Renal cortical epithelial cell (primary cell): ENCODE data around the gene CTDSP1. TPM values are rescaled to one million over a fixed set of nuclear protein-coding genes. Genes with fewer than 3 reads are reported as not detected.

Experiments used
- DNase-seq: peaks from one replicate; pipeline ENCODE4 v3.0.0-alpha.2; 2011; ENCODE audit warnings: low read depth
- total RNA-seq: library from RNA; depleted of rRNA; stranded (reverse); fragments of >200 nt; gene quantifications from 2 replicates; pipeline ENCODE4 v1.2.3, GENCODE V29; 2014

The CTDSP1 gene
- total RNA-seq, 1 donor from 2014 or later, result 65.2 TPM

DNA sequence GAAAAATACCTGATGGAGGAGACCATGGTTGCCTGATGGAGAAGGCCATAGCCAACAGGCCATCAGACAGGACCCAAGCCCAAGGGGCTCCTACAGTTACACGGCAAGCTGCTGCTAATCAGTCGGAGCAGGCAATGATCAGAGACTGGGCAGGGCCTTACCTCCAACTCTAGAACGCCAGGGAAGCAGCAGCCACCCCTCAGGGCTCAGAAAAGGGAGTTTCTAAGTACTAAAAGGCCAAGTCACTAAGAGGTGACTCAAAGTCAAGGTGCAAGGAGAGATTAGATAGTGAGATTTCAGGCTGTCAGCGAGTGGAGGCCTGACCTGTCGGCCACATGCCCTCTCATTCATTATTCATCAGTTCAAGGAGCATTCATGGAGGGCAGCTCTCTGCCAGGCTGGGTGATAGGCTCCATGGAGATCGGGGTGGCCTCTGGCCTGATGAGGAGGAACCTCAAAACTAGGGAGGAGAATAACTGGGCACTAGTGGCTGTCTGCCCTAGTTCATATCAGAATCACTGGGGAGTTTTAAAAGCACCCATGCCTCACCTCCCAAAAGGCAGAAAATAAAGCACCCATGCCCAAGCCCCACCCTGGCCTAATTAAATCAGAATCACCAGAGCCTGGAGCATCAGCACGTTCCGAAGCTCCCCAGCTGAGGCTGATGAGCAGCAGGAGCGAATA is 22.9 kb downstream of the CTDSP1 start:
- DNase-seq, result no peak

DNA sequence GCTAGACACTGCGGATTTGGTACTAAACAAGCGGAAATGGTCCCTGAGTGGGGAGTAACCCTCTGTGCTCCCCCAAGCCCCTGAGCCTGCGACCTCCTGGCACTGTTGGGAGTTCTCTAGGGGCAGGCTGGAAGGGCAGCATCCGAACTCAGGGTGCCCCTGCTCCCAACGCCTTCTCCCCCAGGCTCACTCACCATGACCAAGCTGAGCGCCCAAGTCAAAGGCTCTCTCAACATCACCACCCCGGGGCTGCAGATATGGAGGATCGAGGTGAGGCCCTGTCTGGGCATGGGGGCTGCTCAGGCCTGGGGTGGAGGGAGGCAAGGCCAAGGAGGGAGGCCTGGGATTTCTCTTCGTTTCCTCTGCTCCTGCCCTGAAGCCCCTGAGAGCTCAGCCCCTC is 23.9 kb downstream of the CTDSP1 start:
- DNase-seq, result no peak

DNA sequence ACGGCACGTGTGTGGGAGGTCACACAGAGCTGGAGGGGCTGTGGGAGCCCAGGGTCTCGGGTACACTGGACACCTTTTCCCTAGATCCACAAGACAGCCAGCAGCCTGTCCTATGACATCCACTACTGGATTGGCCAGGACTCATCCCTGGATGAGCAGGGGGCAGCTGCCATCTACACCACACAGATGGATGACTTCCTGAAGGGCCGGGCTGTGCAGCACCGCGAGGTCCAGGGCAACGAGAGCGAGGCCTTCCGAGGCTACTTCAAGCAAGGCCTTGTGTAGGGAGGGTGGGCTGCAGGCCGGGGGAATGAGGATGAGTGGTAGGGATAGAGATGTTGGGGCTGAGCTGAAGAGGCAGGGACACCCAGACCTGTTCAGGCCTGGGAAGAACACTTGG is 25.9 kb downstream of the CTDSP1 start:
- no peak for DNase-seq

DNA sequence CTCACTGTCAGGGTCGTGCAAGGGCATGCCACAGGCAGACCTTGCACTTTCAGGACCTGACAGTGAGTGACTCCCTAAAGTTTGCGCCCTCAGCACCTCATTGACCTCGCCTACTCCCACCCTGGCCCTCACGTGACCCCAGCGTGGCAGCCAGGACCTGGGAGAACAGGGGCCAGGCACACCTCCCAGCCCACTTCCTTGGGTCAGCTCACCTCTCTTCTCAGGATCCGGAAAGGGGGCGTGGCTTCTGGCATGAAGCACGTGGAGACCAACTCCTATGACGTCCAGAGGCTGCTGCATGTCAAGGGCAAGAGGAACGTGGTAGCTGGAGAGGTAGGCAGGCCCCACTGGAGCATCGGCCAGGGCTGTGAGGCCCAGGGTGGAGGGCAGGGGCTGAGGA is 28.1 kb downstream of the CTDSP1 start:
- no peak for DNase-seq

DNA sequence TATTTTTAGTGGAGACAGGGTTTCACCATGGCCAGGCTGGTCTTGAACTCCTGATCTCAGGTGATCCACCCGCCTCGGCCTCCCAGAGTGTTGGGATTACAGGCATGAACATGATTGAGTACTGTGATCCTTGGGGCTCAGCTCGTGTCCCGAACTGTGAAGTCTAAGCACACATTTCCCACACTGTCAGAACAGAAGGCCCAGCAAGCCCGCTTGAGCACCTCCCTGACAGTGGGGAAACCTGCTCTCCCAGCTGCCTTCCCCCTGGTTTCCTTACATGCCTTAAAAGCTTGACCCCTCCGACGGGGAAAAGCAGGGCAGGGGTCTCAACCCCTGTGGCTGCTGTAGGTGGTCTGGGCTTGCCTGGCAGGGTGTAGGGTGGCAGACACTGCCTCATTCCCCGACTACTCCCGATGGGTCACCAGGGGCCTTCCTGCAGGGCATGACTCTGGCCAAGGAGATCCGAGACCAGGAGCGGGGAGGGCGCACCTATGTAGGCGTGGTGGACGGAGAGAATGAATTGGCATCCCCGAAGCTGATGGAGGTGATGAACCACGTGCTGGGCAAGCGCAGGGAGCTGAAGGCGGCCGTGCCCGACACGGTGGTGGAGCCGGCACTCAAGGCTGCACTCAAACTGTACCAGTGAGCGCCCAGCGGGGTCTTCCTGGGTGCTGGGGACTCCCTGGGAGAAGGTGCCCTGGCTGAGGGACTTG is 29.3 kb downstream of the CTDSP1 start:
- no peak for DNase-seq

DNA sequence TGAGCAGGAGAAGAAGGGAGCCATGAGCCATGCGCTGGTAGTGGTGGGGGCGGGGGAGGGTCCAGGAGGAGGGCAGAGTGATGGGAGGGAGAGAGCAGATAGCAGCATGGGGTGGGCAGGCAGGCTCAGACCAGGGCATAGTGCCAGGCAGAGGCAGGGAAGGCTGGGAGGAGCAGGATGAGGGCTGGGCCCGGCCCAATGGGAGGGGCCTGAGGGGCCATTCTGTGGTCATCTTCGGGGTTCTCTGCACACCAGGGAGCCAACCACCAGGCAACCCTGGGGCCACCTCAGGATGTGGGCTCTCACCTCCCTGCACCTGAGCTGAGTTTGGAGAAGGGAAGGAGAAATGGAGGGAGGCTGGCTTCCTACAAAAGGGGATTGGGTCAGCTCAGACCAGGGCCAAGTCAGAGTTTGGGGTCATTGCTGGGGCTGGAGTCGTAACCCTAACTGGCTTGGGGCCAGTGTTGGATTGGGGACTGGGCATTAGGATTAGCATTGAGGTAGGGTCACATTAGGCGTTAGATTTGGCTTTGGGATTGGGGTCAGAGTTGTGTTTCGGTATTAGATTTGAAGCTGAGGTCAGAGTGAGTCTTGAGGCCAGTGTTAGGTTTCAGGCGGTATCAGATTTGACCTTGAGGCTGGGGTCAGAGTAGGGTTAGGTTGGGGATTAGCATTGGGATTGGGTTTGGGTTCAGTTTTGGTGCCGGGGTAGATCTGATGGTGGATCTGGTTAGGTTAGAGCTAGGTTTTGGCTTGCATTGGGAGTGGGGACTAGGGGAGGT is 30.4 kb downstream of the CTDSP1 start:
- DNase-seq, result no peak

DNA sequence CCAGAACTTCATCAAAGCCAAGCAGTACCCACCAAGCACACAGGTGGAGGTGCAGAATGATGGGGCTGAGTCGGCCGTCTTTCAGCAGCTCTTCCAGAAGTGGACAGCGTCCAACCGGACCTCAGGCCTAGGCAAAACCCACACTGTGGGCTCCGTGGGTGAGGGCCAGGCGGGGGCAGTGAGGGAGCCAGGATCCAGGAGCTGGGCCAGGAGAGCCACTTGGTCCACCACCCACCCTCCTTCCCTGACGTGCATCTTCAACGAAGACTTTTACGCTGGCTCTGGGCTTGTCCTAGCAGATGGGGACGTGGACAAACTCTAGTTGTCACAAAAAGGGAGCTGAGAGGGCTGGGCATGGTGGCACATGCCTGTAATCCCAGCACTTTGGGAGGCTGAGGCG is 31.1 kb downstream of the CTDSP1 start:
- DNase-seq, result no peak

DNA sequence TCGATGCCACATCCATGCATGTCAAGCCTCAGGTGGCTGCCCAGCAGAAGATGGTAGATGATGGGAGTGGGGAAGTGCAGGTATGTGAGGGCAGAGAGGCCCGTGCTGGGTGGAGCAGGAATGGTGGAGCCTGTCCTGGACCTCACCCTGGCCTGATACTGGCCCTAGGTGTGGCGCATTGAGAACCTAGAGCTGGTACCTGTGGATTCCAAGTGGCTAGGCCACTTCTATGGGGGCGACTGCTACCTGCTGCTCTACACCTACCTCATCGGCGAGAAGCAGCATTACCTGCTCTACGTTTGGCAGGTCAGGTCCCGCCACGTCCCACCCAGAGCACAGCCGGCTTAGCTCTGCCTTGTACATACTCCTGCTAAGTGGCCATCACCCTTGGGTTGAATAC is 32.2 kb downstream of the CTDSP1 start:
- no peak for DNase-seq

DNA sequence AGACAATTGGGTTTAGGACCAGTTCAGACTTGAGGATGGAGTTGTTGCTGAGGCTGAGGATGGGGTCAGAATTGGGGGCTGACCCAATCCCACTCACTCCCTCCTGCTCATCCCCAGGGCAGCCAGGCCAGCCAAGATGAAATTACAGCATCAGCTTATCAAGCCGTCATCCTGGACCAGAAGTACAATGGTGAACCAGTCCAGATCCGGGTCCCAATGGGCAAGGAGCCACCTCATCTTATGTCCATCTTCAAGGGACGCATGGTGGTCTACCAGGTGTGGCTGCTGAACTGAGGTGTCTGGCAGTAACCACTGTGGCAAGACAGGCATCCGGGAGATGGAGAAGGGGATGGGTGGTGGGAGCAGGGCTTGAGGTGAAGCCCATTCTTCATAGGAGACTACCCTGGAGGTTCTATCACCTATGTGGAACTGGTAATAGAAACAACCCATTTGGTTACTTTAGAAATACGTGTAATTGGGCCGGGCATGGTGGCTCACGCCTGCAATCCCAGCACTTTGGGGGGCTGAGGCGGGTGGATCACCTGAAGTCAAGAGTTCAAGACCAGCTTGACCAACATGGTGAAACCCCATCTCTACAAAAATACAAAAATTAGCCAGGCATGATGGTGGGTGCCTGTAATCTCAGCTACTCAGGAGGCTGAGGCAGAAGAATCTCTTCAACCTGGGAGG is 33.2 kb downstream of the CTDSP1 start:
- DNase-seq, result no peak

DNA sequence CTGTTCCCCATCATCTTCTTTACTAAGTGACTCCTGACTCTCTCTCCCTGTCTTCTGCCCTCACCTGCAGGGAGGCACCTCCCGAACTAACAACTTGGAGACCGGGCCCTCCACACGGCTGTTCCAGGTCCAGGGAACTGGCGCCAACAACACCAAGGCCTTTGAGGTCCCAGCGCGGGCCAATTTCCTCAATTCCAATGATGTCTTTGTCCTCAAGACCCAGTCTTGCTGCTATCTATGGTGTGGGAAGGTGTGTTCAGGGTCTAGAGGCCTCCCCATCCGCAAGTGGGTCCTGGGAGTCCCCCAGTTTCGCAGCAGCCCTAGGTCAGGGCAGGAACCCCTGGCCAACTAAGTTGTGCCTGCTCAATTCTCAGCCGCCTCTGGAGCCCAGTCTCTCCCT is 34.8 kb downstream of the CTDSP1 start:
- DNase-seq, result no peak

DNA sequence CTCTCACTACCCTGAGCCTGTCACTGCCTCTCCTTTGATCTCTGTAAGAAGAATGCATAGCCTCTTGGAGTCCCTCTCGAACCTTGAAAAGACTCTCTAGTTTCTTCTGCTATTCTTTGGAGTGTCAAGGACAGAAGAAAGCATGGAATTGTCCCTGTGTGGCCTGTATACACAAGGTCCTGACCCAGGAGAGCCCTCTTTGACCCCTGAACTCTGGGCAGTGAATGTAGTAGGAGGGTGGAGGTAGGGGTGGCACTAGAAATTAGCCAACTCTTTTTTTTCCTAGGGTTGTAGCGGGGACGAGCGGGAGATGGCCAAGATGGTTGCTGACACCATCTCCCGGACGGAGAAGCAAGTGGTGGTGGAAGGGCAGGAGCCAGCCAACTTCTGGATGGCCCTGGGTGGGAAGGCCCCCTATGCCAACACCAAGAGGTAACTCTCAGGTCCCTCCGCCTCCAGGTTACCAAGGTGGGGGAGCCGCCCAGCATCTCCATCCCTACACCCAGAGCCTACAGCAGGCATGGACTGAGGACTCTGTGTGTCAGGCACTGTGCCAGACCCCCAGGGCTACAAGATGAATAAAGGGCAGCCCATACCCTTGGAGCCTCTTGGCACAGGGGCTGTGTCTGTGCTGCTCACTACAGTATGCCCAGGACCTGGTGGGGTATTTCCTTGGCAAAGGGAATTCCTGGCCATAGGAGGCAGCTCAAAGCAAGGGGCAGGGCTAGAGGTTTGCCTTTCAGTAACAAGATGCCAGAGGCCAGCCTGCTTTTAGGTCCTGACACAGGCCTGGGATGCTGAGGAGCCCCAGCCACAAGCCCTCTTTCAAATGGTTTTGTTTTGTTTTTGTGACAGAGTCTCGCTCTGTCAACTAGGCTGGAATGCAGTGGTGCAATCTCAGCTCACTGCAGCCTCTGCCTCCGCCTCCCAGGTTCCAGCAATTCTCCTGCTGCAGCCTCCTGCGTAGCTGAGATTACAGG is 35.6 kb downstream of the CTDSP1 start:
- no peak for DNase-seq

DNA sequence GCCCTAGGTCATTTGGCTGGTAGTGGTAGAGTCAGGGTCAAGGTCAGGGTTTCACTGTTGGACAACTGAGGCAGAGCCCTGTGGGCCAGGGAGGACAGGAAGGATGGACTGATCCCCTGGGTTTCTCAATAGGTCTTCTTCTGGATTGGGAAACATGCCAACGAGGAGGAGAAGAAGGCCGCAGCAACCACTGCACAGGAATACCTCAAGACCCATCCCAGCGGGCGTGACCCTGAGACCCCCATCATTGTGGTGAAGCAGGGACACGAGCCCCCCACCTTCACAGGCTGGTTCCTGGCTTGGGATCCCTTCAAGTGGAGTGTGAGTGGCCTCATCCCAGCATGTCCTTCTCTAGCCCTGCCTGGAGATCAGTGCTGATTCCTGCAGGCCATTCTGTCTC is 37.3 kb downstream of the CTDSP1 start:
- no peak for DNase-seq

DNA sequence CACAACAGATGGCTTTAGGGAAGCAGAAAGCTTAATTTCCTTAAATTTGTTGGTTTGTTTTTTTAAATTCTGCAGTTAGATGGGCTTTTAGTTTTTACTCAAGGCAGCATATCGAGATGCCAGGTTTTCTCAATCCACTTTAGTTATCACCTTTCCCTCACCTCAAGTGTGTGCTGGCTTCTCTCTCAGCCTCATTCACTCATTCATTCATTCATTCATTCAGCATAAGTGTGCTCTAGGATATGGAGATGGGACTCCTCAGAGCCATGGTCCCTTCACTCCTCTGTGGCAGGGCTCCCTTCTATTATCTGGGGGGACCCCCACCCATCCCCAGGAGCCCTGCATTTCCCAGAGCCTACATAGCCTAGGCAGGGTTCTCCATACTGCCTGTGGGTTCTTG is 38.3 kb downstream of the CTDSP1 start:
- no peak for DNase-seq

DNA sequence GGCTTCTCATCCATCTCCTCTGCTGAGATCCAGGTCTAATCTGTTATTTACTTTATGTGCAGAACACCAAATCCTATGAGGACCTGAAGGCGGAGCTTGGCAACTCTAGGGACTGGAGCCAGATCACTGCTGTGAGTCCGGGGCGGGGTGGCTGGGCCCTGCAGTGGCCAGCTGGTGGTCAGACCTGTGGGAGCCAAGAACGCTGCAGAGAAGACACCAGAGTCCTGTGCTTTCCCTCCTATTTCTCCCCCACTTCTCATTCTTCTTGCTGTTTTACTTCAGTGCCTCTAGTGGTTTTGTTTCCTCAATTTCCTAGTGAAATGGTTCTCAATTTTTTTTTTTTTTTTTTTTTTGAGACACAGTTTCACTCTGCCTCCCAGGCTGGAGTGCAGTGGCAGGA is 38.9 kb downstream of the CTDSP1 start:
- DNase-seq, result no peak

DNA sequence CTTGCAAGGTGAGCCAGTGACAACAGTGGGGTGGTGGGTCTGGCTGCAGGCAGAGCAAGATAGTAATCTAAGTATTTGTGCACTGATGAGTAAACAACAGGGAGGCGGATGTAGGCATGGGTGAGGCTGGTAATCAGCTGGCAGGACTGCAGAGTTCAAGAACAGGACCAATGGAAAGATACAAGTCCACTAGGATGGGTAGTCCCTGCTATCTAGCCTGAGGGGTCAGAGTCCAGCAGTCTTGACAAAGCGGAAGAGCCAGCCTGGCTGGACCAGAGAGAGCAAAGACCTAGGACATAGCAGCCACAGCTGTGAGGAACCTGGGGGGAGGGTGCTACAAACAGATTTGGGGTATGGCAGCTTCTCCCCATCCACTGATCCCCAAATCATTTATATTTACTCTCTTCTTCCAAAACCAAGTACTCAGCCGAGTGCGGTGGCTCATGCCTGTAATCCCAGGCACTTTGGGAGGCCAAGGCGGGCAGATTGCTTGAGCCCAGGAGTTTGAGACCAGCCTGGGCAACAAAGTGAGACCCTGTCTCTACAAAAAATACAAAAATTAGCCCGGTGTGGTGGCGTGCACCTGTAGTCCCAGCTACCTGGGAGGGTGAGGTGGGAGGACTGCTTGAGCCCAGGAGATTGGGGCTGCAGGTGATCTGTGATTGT is 45.2 kb downstream of the CTDSP1 start:
- DNase-seq, result peak; percentile 6

DNA sequence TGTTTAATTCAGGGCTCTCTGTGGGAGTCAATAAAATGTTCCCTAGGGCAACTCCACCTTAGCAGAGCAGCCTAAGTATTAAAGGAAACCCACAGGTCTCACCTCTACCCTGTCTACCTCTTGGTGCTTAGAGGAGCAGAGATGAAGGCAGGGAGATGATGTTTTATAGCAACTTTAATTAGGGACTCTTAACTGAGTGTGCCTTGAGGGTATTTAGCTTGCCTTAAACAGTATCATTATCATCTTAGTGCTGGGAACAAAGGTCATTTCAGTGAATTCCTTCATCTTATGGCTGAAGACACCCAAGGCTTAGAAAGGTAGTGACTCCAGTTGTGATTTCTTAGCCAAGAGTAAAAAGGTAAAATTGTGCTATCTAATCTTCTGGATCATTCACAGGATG is 45.9 kb downstream of the CTDSP1 start:
- DNase-seq, result no peak

DNA sequence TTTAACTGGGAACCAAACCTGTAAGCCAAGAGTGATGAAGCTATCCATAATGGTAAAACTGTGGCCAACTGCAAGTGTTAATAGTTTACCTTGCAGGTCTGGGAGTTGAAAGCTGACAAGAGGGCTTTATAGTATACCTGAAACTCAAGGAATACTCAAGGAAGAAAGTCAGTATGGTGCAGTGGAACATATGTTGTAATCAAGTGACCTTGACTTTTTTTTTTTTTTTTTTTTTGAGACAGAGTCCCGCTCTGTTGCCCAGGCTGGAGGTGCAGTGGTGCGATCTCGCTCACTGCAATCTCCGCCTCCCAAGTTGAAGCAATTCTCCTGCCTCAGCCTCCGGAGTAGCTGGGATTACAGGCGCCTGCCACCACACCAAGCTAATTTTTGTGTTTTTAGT is 46.9 kb downstream of the CTDSP1 start:
- DNase-seq, result no peak

DNA sequence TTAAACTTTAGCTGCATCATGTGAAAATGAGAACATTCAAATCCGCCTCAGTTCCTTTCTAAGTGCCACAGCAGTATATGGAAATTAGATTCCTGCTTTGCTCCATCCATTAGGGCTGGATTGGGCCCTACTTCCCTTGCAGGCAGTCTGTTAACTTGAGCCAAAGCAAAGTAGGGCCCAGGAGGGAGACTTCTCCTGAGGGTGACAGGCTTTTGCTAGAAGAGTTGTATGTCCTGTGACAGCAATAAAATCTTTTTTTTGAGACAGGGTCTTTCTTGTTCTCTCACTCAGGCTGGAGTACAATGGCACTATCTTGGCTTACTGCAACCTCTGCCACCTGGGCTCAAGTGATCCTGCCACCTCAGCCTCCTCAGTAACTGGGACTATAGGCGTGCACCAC is 47.4 kb downstream of the CTDSP1 start:
- DNase-seq, result no peak

DNA sequence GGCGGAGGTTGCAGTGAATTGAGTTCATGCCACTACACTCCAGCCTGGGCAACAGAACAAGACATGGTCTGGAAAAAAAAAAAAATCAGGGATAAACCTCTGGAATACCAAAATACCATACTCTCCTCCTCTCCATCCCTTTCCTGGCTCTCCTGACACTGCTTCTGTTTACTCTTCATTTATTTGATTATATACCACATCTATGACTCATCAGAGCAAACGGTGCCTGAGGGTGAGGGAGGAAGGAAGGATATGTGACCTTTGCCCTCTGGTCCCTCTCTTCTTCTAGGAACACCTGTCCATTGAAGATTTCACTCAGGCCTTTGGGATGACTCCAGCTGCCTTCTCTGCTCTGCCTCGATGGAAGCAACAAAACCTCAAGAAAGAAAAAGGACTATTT is 49.3 kb downstream of the CTDSP1 start:
- peak; percentile 40 for DNase-seq

DNA sequence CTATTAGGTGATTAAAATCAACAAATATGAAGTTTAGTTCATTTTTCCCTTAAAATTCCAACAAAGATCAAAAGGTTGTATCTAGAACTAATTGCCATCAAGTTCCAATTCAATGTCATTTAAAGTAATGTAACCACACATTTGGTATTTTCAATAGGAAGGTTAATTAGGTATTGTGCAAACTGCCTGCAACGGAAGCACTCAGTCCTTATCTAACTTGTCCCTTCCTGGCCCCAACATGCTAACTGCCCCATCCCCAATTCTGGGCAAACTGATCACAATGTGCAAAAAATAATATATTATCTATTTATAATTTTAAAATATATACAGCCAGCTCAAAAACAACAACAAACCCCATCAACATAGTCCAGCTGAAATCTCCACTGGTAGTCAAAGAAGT is 52.4 kb downstream of the CTDSP1 start:
- no peak for DNase-seq
